Measurements from ENCODE around the gene MAD2L2.
A peak's percentile ranks its signal among the peaks of the same experiment; 100 is the strongest.

Gene MAD2L2

DNA sequence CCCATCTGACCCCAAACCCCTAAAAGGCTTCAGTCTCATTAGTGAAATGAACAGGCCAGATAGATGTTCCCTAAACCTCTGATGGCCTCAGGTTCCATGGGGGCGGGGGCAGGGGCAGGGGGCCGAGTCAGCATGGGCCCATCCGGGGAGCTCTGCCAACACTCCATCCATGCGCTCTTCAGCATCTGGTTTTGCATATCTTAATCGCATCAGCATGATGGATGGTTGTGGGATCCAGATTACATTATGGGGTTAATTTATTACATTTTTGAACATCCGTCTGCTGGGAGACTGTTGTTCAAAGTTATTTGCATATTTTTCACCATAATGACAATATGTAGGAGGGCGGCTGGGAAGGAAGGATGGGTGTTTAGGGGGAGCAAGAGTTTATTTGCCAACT is 3.1 kb upstream of the MAD2L2 start:
- DNase-seq (ENCODE audit: low read depth), result no peak
- no peak overlapping the region for H3K4me3 ChIP-seq (replicated peaks; ENCODE audit: low read depth, low read length)
- TF ChIP-seq, protein P1, sequence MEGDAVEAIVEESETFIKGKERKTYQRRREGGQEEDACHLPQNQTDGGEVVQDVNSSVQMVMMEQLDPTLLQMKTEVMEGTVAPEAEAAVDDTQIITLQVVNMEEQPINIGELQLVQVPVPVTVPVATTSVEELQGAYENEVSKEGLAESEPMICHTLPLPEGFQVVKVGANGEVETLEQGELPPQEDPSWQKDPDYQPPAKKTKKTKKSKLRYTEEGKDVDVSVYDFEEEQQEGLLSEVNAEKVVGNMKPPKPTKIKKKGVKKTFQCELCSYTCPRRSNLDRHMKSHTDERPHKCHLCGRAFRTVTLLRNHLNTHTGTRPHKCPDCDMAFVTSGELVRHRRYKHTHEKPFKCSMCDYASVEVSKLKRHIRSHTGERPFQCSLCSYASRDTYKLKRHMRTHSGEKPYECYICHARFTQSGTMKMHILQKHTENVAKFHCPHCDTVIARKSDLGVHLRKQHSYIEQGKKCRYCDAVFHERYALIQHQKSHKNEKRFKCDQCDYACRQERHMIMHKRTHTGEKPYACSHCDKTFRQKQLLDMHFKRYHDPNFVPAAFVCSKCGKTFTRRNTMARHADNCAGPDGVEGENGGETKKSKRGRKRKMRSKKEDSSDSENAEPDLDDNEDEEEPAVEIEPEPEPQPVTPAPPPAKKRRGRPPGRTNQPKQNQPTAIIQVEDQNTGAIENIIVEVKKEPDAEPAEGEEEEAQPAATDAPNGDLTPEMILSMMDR (IDR thresholded peaks at IDR 0.05; ENCODE audit: low read length, missing control alignments), result no peak

- DNase-seq (ENCODE audit: low read depth), result no peak
- H3K4me3 ChIP-seq (replicated peaks; ENCODE audit: low read depth, low read length), result no peak overlapping the region
- TF ChIP-seq, protein P1 (IDR thresholded peaks at IDR 0.05; ENCODE audit: low read length, missing control alignments), result no peak
Measured at GRCh38 chr1:11682799-11683198, 1.9 kb upstream of the MAD2L2 start.

DNA sequence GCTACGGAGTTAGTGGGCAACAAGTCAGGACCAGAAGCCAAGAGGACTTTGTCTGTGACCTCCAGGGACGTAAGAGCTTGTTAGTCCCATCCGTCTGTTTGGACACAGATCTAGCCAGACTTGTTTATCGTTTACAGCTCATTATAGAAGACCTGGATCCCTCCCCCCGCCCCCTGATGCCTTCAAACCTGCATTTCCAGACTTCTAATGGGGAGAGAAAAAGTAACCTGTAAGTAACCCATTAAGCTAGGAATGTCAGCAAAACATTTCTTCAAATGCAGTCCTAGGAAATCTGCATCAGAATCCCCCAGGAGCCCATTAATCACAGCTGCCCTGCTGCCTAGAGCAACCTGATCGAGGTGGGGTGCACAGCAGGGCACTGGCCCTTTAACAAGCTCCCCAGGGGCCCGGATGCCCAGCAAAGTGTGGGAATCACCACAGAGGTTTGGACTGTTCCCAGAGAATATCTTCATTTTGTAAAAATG is 1.4 kb upstream of the MAD2L2 start:
- TF ChIP-seq, protein P1 (IDR thresholded peaks at IDR 0.05; ENCODE audit: low read length, missing control alignments), result no peak
- no peak for DNase-seq (ENCODE audit: low read depth)
- no peak overlapping the region for H3K4me3 ChIP-seq (replicated peaks; ENCODE audit: low read depth, low read length)

GRCh38 chr1:11680270-11681070 is 478 bp downstream of the MAD2L2 start:
- TF ChIP-seq, protein P1 (IDR thresholded peaks at IDR 0.05; ENCODE audit: low read length, missing control alignments), result no peak
- peak overlapping the region; percentile 80 for H3K4me3 ChIP-seq (replicated peaks; ENCODE audit: low read depth, low read length)
- no peak for DNase-seq (ENCODE audit: low read depth)

- H3K4me3 ChIP-seq (replicated peaks; ENCODE audit: low read depth, low read length), result no peak overlapping the region
- DNase-seq (ENCODE audit: low read depth), result no peak
- TF ChIP-seq, protein P1 (IDR thresholded peaks at IDR 0.05; ENCODE audit: low read length, missing control alignments), result no peak
Measured at GRCh38 chr1:11678442-11678841, 2.5 kb downstream of the MAD2L2 start.

DNA sequence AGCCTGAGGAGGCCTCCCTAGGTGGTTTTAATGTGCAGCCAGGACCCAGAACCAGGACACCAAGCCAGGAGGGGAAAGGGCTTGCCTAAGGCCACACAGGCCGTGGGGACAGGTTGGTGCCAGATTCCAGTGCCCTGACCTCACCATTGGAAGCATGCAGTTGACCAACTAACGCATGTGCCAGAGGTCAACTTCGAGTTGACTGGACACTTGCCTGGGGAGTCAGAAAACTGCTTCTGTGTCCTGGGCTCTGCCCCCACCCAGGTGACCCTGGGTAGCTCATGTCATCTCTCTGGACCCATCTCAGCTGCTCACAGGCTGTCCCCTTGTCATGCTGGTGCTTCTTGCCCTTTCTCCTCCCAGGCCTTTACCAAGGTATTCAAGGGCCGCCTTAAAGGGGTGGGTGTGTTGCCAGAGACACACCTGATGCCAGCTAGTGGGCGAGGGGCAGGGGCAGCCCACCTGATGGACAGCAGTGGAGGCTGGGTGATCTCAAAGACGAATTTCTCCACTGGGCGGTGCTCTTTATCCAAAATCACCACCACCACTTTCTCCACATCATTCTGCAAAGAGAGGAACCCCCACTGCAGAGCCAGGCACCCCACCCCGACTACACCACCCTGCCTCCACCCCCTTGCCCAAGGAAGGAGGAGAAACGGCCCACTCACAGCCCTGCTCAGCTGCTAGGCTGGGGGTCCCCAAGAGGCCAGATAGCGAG is 4.4 kb downstream of the MAD2L2 start:
- TF ChIP-seq, protein P1 (IDR thresholded peaks at IDR 0.05; ENCODE audit: low read length, missing control alignments), result no peak
- H3K4me3 ChIP-seq (replicated peaks; ENCODE audit: low read depth, low read length), result no peak overlapping the region
- DNase-seq (ENCODE audit: low read depth), result no peak

All from fibroblast of pulmonary artery (primary cell).